Peyer's patch (tissue), 4 donors: Measurements from ENCODE around the gene ZNRF3.

Source experiments
- CTCF ChIP-seq, 6 experiments: fragments of 450-650 bp in 4 of 6; fragments of 200-600 bp in 2 of 6; sonication (generic) in 1 of 6; IDR thresholded peaks; one replicate each; pipeline ENCODE4 v1.5.1; 2017 to 2019; ENCODE audit warnings: antibody characterized with exemption in 6 of 6, mild to moderate bottlenecking in 3 of 6, moderate library complexity in 1 of 6
- POLR2A ChIP-seq, 2 donors: fragments of 450-650 bp; IDR thresholded peaks; one replicate each; pipeline ENCODE4 v1.5.1; 2017; ENCODE audit warnings: antibody characterized with exemption in 2 of 2, mild to moderate bottlenecking in 2 of 2, moderate library complexity in 2 of 2

GRCh38 chr22:28874811-28875320 lies 8.5 kb upstream of the ZNRF3 start:
- TF ChIP-seq CTCF (IDR thresholded peaks at IDR 0.05): no peak
- TF ChIP-seq POLR2A (IDR thresholded peaks at IDR 0.05): no peak
